Endodermal cell (in vitro differentiated cells): Measurements from ENCODE around the gene NTN4. TPM values are rescaled to one million over a fixed set of nuclear protein-coding genes. Genes with fewer than 3 reads are reported as not detected.
"Not testable (repeated sequence)": the region's sequence is repeated elsewhere in the genome, so short reads cannot be mapped to it uniquely, and the experiment has no call there.

ENCODE experiments used
- DNase-seq: peaks from one replicate; pipeline ENCODE4 v3.0.0-alpha.2; 2017
- H3K27ac ChIP-seq: 2 replicates; pipeline ENCODE4 v1.5.1; 2013; ENCODE audit warnings: mild to moderate bottlenecking, low read depth, low read length, moderate library complexity
- H3K27me3 ChIP-seq: 2 replicates; pipeline ENCODE4 v1.6.1; 2013; ENCODE audit warnings: mild to moderate bottlenecking, low read length, moderate library complexity; ENCODE audit not compliant: insufficient read depth, control insufficient read depth, poor library complexity, severe bottlenecking
- H3K36me3 ChIP-seq: 2 replicates; pipeline ENCODE4 v1.7.0; 2013; ENCODE audit warnings: mild to moderate bottlenecking, low read length, moderate library complexity; ENCODE audit not compliant: control insufficient read depth, insufficient read depth
- H3K4me1 ChIP-seq: one replicate; pipeline ENCODE4 v1.7.0; 2013; ENCODE audit warnings: low read length; ENCODE audit not compliant: control insufficient read depth, insufficient read depth
- H3K4me3 ChIP-seq: 2 replicates; pipeline ENCODE4 v1.5.1; 2013; ENCODE audit warnings: mild to moderate bottlenecking, low read length, moderate library complexity
- H3K9ac ChIP-seq: 2 replicates; pipeline ENCODE4 v1.6.1; 2013; ENCODE audit warnings: mild to moderate bottlenecking, low read length, moderate library complexity; ENCODE audit not compliant: poor library complexity, severe bottlenecking; ENCODE audit errors: extremely low read depth
- H3K9me3 ChIP-seq: 2 replicates; pipeline ENCODE4 v1.6.1; 2013; ENCODE audit warnings: mild to moderate bottlenecking, low read length, moderate library complexity; ENCODE audit not compliant: control insufficient read depth
- H3K27ac Mint-ChIP-seq: 2 replicates; pipeline ENCODE4 v1.8.0; 2020; ENCODE audit warnings: mixed read lengths
- H3K27me3 Mint-ChIP-seq: 2 replicates; pipeline ENCODE4 v1.8.0; 2021; ENCODE audit warnings: mild to moderate bottlenecking, mixed read lengths; ENCODE audit not compliant: insufficient read depth
- H3K36me3 Mint-ChIP-seq: 2 replicates; pipeline ENCODE4 v1.8.0; 2020; ENCODE audit warnings: low read depth, mixed read lengths
- H3K4me1 Mint-ChIP-seq: 2 replicates; pipeline ENCODE4 v1.8.0; 2020; ENCODE audit warnings: mixed read lengths
- H3K4me3 Mint-ChIP-seq: 2 replicates; pipeline ENCODE4 v1.8.0; 2020; ENCODE audit warnings: mild to moderate bottlenecking, moderate library complexity, mixed read lengths
- H3K9me3 Mint-ChIP-seq: 2 replicates; pipeline ENCODE4 v1.8.0; 2020; ENCODE audit warnings: mild to moderate bottlenecking, mixed read lengths
- WGBS, 2 experiments: methylation state at CpG; one replicate each; pipeline versions ENCODE4 v1.1.5 to v1.1.7; 2013; ENCODE audit warnings: missing lambda C conversion rate in 2 of 2, mixed read lengths in 1 of 2; ENCODE audit not compliant: insufficient coverage in 1 of 2, insufficient read length in 1 of 2; 5-methylcytosine and 5-hydroxymethylcytosine counted together
- total RNA-seq, 2 donors: library from RNA; stranded (reverse); fragmentation: NEBNext Ultra II Directional in 1 of 2; extraction: Animal tissue kit (Norgen Biotek cat#: 25700) in 1 of 2; gene quantifications; 2 replicates in 1 of 2; 3 replicates in 1 of 2; pipeline ENCODE4 v1.2.1, GENCODE V29; 2021
- TF ChIP-seq, protein P1 (sequence below): fragments of 200-600 bp; sonication (generic); conservative IDR thresholded peaks from 2 replicates; pipeline ENCODE4 v1.5.0; 2021; ENCODE audit warnings: antibody characterized with exemption, mild to moderate bottlenecking

NTN4 gene
- total RNA-seq, 2 donors from 2014 or later = 57.4 to 58.2 TPM

DNA sequence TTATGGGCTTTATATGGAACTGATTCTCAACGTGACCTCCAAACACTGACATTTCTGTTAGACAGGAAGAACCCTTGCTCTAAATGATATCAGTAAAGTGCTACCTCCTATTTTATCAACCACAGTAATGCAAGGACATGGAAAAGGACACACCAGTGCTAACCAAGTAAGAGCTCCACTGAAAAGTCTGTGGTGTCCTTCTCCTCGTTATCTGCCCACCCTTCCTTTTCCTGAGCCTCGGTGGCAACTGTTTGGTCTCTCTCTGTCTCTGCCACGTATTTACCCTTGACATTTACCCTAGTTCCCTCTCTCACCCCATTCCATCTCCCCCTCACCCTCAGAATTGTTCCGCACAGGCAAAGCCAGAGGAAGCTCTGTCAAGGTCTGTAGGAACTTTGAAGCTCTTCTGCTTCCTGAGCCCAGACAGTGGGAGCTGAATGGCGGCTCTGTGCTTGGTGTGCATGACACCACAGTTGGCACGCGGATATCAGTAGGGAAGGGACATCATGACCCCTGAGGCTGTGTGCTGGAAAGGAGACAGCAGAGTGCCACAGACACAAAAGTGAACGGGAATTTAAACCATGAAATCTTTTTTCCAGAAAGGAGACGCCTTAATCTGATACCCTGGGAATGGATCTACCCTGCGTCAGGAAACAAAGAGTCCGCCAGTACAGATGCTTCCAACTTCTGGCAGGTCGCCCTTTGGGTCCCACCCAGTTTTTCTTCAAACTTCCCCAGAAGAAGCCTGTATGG lies 50.8 kb downstream of the NTN4 start:
- H3K27me3 Mint-ChIP-seq = no peaks in the 10 kb centered on the region
- TF ChIP-seq, protein P1, sequence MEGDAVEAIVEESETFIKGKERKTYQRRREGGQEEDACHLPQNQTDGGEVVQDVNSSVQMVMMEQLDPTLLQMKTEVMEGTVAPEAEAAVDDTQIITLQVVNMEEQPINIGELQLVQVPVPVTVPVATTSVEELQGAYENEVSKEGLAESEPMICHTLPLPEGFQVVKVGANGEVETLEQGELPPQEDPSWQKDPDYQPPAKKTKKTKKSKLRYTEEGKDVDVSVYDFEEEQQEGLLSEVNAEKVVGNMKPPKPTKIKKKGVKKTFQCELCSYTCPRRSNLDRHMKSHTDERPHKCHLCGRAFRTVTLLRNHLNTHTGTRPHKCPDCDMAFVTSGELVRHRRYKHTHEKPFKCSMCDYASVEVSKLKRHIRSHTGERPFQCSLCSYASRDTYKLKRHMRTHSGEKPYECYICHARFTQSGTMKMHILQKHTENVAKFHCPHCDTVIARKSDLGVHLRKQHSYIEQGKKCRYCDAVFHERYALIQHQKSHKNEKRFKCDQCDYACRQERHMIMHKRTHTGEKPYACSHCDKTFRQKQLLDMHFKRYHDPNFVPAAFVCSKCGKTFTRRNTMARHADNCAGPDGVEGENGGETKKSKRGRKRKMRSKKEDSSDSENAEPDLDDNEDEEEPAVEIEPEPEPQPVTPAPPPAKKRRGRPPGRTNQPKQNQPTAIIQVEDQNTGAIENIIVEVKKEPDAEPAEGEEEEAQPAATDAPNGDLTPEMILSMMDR = no peak
- Histone ChIP-seq H3K9ac (no peak overlapping the region), H3K36me3 (peaks cover 91% of the 10 kb centered on the region), H3K27ac (no peak overlapping the region), H3K4me1 (no peaks in the 10 kb centered on the region), H3K4me3 (no peak overlapping the region), H3K9me3 (peaks cover 6% of the 10 kb centered on the region), H3K27me3 (no peaks in the 10 kb centered on the region)
- no peak overlapping the region for H3K4me3 Mint-ChIP-seq
- peaks cover 11% of the 10 kb centered on the region for H3K4me1 Mint-ChIP-seq
- no peak overlapping the region for H3K27ac Mint-ChIP-seq
- DNase-seq = no peak
- WGBS, 2 experiments = 95 to 97% methylated on average over 13 of the region's 13 CpGs
- peaks cover 83% of the 10 kb centered on the region for H3K36me3 Mint-ChIP-seq
- peaks cover 5% of the 10 kb centered on the region for H3K9me3 Mint-ChIP-seq

DNA sequence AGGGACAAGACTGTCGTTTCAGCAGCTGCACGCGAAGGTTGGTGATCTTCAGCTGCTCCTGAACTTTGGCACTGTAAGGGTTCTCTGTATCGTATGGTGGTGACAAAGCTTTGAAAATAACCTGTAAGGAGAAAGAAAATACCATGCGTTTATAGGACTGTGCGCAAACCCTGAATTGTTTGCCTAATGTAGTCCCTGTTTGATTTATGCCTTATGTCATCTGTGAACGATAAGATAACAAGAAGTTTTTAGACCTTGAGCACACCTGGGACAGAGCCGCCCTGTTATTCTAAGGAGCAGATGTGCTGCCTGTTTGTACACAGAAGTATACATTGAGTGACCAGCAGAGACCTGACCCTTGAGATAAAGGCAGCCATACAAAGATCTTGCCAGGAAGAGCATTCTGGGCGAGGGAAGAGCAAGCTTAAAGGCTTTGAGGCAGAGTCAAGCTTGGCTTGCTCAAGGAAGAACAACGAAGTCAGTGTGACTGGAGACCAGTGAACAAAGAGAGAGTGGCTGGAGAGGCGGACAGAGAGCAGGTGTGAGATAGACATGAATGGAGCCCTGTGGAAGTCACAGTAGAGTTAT lies 52.4 kb downstream of the NTN4 start:
- Histone ChIP-seq H3K4me3 (no peak overlapping the region), H3K36me3 (peaks cover 91% of the 10 kb centered on the region), H3K9me3 (no peaks in the 10 kb centered on the region), H3K4me1 (no peaks in the 10 kb centered on the region), H3K27ac (no peak overlapping the region), H3K27me3 (no peaks in the 10 kb centered on the region), H3K9ac (no peak overlapping the region)
- Mint-ChIP-seq H3K27ac (no peak overlapping the region), H3K4me3 (no peak overlapping the region), H3K9me3 (no peaks in the 10 kb centered on the region), H3K4me1 (peaks cover 6% of the 10 kb centered on the region), H3K27me3 (no peaks in the 10 kb centered on the region), H3K36me3 (peaks cover 80% of the 10 kb centered on the region)
- DNase-seq = no peak
- 85 to 91% methylated on average over 11 of the region's 11 CpGs for WGBS, 2 experiments
- TF ChIP-seq, protein P1 = no peak

DNA sequence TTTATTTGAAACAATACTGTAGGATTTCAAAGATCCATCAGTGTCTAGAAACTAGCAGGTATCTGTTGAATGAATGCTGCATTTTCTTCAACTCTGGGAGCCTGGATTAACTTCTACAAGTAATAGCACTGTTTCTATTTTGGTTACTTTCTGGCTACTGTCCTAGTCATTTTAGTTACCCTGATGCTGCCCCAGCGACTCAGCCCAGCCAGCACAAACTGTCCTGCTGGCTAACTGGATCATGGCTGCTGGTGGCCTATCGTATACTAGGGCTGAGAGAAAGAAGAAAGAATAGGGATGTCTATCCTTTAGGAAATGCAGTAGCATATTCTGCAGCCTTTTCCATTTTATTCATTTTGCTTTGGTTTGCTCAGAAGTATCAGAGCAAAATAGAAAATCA lies 53.9 kb downstream of the NTN4 start:
- Histone ChIP-seq H3K27me3 (no peaks in the 10 kb centered on the region), H3K4me3 (no peak overlapping the region), H3K9ac (no peak overlapping the region), H3K27ac (no peak overlapping the region), H3K4me1 (no peaks in the 10 kb centered on the region), H3K36me3 (peaks cover 93% of the 10 kb centered on the region), H3K9me3 (no peaks in the 10 kb centered on the region)
- Mint-ChIP-seq H3K4me3 (no peak overlapping the region), H3K27me3 (no peaks in the 10 kb centered on the region), H3K27ac (no peak overlapping the region), H3K9me3 (no peaks in the 10 kb centered on the region), H3K4me1 (peaks cover 2% of the 10 kb centered on the region), H3K36me3 (peaks cover 84% of the 10 kb centered on the region)
- WGBS, 2 experiments = 100% methylated on average over 1 to 2 of the region's 2 CpGs
- TF ChIP-seq, protein P1 = no peak
- DNase-seq = no peak

DNA sequence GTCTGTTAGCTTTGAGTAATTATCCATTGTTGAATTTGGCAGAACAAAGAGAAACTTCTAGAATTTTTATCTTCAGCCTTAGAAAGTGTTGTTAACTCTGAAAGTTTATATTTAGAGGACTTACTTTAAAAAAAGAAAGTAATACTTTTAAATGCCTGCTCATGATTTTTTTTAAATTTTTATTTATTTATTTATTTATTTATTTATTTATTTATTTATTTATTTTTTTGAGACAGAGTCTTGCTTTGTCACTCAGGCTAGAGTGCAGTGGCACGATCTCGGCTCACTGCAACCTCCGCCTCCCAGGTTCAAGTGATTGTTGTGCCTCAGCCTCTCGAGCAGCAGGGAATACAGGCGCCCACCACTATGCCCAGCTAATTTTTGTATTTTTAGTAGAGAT lies 54.8 kb downstream of the NTN4 start:
- H3K27ac ChIP-seq, H3K4me3 ChIP-seq, H3K9me3 Mint-ChIP-seq, H3K27ac Mint-ChIP-seq, DNase-seq, H3K4me3 Mint-ChIP-seq, H3K4me1 ChIP-seq, H3K27me3 Mint-ChIP-seq, H3K27me3 ChIP-seq, H3K9ac ChIP-seq, H3K4me1 Mint-ChIP-seq, H3K9me3 ChIP-seq: not testable (repeated sequence)
- WGBS, 2 experiments = 96 to 100% methylated on average over 3 to 5 of the region's 5 CpGs
- peaks cover 89% of the 10 kb centered on the region for H3K36me3 Mint-ChIP-seq
- H3K36me3 ChIP-seq = peaks cover 96% of the 10 kb centered on the region
